Measurements from ENCODE around the gene SAMD7.
A peak's percentile ranks its signal among the peaks of the same experiment; 100 is the strongest.

The SAMD7 gene, protein sequence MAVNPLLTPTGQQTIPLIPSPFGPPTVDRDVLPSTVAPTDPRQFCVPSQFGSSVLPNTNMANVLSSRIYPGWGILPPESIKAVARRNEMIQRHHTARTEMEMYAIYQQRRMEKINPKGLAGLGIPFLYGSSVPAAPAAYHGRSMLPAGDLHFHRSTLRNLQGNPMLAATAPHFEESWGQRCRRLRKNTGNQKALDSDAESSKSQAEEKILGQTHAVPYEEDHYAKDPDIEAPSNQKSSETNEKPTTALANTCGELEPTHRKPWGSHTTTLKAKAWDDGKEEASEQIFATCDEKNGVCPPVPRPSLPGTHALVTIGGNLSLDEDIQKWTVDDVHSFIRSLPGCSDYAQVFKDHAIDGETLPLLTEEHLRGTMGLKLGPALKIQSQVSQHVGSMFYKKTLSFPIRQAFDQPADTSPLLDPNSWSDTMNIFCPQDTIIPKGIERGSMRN

GRCh38 chr3:169911272-169911671 lies at the start of gene SAMD7:
Gene SAMD7, plus strand, starts transcription at chr3:169911572. Its CDS starts 7,927 bp downstream, at chr3:169919499.
- DNase-seq (ENCODE audit: low read depth, low spot score) = no peak

- no peak for DNase-seq (ENCODE audit: low read depth, low spot score)
These were observed 49.5 kb upstream of the SAMD7 start for GRCh38 chr3:169861871-169862270.

GRCh38 chr3:169863458-169863899 lies 47.9 kb upstream of the SAMD7 start:
- peak; percentile 88 for DNase-seq (ENCODE audit: low read depth, low spot score)

GRCh38 chr3:169864270-169864669 lies 47.1 kb upstream of the SAMD7 start:
- DNase-seq (ENCODE audit: low read depth, low spot score) = no peak

GRCh38 chr3:169865176-169865767 lies 46.1 kb upstream of the SAMD7 start:
- DNase-seq (ENCODE audit: low read depth, low spot score) = no peak

DNA sequence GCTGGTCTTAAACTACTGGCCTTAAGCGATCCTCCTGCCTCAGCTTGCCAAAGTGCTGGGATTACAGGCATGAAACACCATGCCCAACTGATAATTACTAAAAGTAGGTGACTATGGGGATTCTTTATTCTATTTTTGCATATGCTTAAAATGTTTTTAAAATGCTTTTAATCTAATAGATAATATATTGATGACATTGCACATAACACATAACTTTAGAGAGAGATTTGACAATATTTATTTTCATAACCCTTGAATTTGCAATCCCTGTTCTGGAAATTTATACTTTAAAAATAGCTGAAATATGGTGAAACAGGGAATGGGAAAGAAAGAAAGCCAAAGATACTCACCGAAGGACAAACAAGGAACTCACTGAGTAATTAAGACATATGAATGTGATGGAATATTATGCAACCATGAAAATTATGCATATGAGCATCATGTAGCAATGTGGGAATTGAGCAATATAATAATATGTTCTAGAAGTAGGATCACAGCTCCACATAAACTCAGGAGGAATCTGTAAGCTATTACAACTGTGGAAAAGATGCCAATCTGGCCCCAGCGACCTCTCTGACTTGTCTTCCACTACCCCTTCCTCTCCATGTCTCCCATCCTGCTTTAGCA lies 43.7 kb upstream of the SAMD7 start:
- DNase-seq (ENCODE audit: low read depth, low spot score) = no peak

GRCh38 chr3:169868369-169868768 lies 43.0 kb upstream of the SAMD7 start:
- no peak for DNase-seq (ENCODE audit: low read depth, low spot score)

- no peak for DNase-seq (ENCODE audit: low read depth, low spot score)
These were observed 41.7 kb upstream of the SAMD7 start, which contains the start of gene LRRC31 for GRCh38 chr3:169869484-169870220. Gene LRRC31, minus strand, starts transcription at chr3:169869935. Its CDS starts 128 bp downstream, at chr3:169869807.

DNA sequence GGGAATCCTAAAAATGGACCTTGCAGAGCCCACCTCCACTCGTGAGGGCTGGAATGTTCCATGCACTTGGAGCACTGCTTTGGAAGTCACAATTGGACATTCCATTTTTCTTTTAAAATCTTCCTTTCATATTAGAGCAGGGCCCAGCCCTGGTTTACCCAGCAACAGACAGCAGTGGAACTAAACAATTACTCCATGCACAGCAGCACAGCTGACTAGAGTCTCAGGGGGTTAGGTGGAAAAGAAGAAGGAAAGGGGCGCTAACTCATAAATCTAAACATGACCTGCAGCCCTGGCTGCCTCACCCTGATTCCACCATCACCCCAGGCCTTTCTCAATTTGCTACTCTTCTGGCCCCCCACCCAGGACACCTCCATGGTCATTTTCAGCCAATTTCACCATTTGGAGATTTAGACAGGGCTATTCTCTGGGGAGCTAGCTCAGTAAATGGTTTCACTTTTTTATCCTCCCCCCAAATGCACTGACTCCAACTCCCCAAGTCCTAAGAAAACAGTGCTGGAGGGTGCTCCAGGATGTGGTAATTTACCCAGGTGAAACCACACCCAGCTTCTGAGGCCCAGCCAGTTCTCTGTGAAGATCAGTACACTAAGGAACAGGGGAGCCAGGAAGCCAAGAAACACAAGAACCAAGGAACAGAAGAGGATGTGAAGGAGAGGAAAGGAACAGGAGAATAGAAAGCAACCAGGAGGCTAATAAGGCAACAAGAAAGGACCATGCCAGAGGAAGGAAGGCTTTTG lies 40.1 kb upstream of the SAMD7 start:
- DNase-seq (ENCODE audit: low read depth, low spot score) = no peak

GRCh38 chr3:169879013-169879557 lies 32.3 kb upstream of the SAMD7 start:
- no peak for DNase-seq (ENCODE audit: low read depth, low spot score)

- no peak for DNase-seq (ENCODE audit: low read depth, low spot score)
These were observed 31.4 kb upstream of the SAMD7 start for GRCh38 chr3:169879845-169880575.

- DNase-seq (ENCODE audit: low read depth, low spot score) = no peak
These were observed 30.7 kb upstream of the SAMD7 start for GRCh38 chr3:169880576-169881250.

GRCh38 chr3:169886671-169887070 lies 24.7 kb upstream of the SAMD7 start:
- peak; percentile 86 for DNase-seq (ENCODE audit: low read depth, low spot score)

DNA sequence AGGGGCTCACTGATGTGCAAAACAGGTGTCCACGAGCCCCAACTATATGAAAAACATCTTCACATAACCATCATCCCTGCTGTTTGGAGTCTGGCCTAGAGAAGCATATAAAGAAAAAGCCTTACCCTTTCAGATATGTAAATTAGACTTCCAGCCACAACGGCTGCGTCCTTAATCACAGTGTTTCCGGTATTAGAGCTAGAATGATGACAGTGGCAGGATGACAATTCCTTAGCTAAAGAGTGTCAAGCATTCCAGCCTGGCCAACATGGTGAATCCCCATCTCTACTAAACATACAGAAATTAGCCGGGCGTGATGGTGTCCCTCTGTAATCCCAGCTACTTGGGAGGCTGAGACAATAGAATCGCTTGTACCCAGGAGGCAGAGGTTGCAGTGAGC lies 19.5 kb upstream of the SAMD7 start:
- no peak for DNase-seq (ENCODE audit: low read depth, low spot score)

- DNase-seq (ENCODE audit: low read depth, low spot score) = no peak
These were observed 17.3 kb upstream of the SAMD7 start for GRCh38 chr3:169894110-169894509.

- DNase-seq (ENCODE audit: low read depth, low spot score) = no peak
These were observed 16.3 kb upstream of the SAMD7 start for GRCh38 chr3:169895072-169895471.

DNA sequence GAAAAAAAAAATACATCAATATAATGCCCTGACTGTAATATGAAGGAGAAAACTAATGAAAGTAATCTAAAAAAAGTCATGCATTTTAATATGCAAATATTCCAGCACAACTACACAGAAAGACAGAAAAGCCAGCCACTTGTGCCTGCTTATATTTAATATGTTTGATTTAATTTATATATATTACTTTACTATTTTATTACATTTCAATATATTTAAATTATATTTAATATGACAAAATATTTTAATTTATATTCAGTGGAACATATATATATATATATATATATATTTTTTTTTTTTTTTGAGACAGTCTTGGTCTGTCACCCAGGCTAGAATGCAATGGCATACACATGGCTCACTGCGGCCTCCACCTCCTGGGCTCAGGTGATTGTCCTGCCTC lies 14.1 kb upstream of the SAMD7 start:
- no peak for DNase-seq (ENCODE audit: low read depth, low spot score)

DNA sequence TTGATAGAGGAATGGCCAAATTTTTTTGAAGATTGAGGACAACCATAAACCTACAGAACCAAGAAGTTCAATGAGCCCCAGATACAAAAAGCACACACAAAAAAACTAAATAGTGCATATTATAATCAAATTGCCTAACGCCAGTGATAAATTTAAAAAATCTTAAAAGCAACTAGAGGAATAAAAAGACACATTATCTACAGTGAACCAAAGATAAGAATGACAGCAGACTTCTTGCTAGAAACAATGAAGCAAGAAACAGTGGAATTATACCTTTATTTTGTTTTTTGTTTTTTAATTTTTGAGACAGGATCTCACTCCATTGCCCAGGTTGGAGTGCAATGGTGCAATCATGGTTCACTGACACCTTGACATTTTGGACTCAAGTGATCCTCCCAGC lies 9.9 kb upstream of the SAMD7 start:
- no peak for DNase-seq (ENCODE audit: low read depth, low spot score)

- no peak for DNase-seq (ENCODE audit: low read depth, low spot score)
These were observed 6.0 kb upstream of the SAMD7 start for GRCh38 chr3:169905404-169905803.

- no peak for DNase-seq (ENCODE audit: low read depth, low spot score)
These were observed 3.9 kb upstream of the SAMD7 start for GRCh38 chr3:169907476-169907875.

All from astrocyte of the hippocampus (primary cell).